NCI-H2081 treated with DMSO at 0.1 percent for 48 hours (cell line): Measurements from ENCODE around the gene GOT1.

Source experiments
- DNase-seq: peaks from one replicate; lab custom pipeline; 2025; lab: John Stamatoyannopoulos, UW

Gene GOT1

GRCh38 chr10:99430451-99431189 lies at the start of gene GOT1:
Gene GOT1, minus strand, starts transcription at chr10:99430624. Its CDS starts 59 bp downstream, at chr10:99430565.
- peak; percentile 90 for DNase-seq

GRCh38 chr10:99470327-99470726 lies 39.9 kb upstream of the GOT1 start:
- no peak for DNase-seq

GRCh38 chr10:99467236-99467999 lies 37.0 kb upstream of the GOT1 start:
- DNase-seq: no peak

- DNase-seq: no peak
These were observed 36.3 kb upstream of the GOT1 start for GRCh38 chr10:99466632-99467223.

GRCh38 chr10:99461230-99461629 lies 30.8 kb upstream of the GOT1 start:
- no peak for DNase-seq

- no peak for DNase-seq
These were observed 29.6 kb upstream of the GOT1 start for GRCh38 chr10:99460070-99460469.

DNA sequence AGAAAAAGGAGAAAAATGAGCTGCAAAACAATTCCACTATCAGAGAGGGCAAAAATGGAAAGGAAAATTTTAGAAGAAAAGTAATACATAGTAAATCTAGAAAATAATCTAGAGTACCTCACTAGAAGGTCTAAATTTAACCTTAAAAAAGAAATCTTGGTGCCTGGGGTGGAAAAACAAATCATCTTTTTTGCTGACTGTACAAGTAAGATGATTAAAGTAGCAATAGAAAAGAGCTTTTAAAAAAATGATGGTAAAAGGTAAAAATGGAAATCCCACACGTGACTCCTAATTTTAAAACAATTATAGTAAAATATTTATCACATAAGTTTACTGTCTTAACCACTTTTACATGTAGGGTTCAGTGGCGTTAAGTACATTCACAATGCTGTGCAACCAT lies 28.8 kb upstream of the GOT1 start:
- DNase-seq: no peak

DNA sequence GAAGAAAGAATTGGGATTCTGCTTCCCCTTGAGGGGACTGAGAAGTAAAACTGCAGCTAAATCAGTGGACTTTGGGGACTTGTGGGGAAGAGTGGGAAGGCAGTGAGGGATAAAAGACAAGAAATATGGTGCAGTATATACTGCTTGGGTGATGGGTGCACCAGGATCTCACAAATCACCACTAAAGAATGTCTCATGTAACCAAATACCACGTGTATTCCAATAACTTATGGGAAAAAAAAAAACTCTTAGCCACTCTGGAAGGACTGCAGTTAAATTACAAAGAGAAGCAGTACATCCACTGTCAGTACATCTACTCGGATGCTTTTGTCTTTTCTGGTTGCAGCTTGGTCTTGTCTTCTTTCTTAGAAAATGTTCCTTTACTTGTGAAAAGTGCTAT lies 27.4 kb upstream of the GOT1 start:
- DNase-seq: no peak

- no peak for DNase-seq
These were observed 26.5 kb upstream of the GOT1 start for GRCh38 chr10:99456931-99457288.

GRCh38 chr10:99456207-99456930 lies 25.9 kb upstream of the GOT1 start:
- DNase-seq: no peak

GRCh38 chr10:99451981-99452380 lies 21.6 kb upstream of the GOT1 start:
- DNase-seq: no peak

DNA sequence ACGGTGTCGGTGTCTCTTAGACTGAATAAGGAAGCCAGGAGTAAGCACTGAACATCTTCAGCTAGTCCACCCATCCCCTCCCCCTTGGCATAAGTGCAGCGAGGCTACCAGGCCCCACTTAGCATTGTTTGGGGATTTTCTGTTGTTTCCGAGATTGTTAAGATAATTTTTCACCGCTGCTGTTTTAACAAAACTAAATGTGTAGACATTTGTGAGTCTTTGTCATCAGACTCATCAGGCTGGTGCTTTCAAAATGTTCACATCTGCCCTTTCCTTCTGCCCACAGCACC lies 21.0 kb upstream of the GOT1 start:
- DNase-seq: no peak

DNA sequence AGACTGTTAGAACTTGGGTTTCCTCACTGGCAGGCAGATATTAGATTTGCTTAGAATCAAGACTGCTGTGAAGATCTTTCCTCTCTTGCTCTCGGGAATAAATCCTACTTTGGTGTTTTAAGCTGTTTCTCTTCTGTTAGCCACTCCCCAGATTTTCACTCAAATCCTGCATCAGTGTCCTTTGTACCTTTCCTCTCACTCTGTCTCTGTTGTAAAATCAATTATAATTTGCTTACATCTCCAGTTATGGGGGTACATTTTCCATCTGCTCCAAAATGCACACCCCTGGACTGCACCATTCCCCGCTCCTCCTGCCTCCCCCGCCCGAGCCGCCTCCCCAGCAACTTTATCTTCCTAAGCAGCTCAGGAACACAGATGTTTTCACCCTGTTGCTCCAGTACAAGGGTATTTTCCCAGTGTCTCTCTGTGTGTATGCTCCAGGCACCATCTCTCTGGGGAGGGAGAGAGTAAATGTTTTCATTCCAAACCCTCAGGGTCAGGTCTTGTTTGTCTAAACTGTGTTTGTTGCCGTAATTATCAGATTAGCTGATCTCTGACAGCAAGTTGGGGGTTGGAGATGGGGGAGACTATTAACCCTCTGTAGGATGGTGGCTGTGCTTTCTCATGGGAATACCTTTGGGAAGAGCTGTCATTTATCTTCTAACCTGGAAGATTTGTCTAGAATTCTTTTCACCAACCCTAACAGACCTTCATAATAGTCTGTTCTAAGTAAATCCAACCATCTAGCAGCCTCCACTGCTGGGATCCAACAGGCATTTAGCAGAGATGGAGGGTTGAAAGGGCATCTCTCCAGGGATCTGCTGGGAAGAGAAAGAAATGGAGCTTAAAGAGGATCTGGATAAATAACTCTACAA lies 20.4 kb upstream of the GOT1 start:
- no peak for DNase-seq

GRCh38 chr10:99450156-99450555 lies 19.7 kb upstream of the GOT1 start:
- no peak for DNase-seq

GRCh38 chr10:99449023-99449422 lies 18.6 kb upstream of the GOT1 start:
- DNase-seq: no peak

DNA sequence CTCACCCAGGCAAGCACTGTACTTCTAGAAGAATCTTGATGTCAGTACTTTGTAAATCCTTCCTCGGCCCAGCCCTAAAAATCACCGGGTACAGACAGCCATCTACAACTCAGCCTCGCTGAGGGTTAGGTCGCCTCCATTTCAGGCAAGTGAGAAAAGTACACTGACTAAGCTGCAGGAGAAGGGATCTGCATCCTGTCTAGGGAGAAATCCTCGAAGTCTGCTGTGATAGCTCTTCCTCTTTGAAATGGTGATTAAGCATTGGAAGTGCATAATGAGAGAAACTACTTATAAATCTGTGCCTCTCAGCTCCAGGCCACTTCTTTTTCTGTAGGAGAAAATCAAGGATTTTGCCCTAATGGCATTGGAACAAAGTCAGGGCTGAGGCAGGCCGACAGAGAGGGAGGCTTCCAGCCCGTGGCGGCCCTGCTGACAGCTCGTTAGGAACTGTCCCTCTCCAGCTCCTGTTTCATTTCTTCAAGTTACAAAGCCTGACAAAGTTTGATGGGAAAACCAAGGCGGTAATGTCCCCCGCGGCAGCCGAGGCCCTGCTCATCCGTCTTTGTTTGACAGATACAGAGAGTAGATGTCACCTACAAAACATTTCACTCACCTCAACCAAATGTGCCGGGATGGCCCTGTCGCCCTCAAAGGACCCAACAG lies 14.1 kb upstream of the GOT1 start:
- DNase-seq: no peak

DNA sequence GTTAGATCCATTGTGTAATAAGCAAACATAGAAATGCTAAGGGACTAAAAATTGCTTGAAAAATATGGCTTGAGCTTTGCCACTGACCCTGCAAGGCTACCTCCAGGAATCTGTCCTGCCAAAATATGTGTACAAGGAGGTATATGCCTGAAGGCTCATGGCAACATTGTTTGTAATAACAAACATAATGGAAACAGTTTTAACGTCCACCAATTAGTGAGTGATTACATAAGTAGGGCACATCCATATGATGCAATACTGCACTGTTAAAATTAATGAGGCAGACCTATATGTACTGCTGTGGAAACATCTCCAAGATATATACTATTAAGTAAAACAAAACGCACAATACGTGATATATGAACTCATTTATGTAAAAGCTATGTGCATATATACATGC lies 13.1 kb upstream of the GOT1 start:
- no peak for DNase-seq

DNA sequence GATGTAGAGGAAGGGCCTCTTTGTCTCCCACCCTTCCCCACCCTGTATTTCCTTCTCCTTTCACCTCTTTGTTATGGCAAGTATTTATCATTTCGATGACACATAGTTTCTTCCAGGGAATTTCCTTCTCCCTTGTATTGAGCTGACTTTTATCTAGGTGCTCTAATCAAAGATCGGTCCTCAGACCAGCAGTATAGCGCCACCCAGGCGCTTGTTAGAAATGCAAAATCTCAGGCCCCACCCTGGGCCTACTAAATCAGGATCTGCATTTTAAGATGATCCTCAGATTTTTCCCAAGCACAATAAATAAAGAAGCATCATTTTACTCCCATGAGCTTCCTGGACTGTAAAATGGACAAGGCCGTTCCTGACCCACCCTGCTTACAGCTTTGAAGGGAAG lies 12.0 kb upstream of the GOT1 start:
- no peak for DNase-seq

- no peak for DNase-seq
These were observed 8.5 kb upstream of the GOT1 start for GRCh38 chr10:99438890-99439289.

GRCh38 chr10:99435986-99436638 lies 5.7 kb upstream of the GOT1 start:
- DNase-seq: no peak
